Subcutaneous adipose tissue (tissue), 4 donors: ENCODE results near the gene LMOD3. TPM values are rescaled to one million over a fixed set of nuclear protein-coding genes. Genes with fewer than 3 reads are reported as not detected.

Experiments
- total RNA-seq, 4 donors: library from RNA; depleted of rRNA; stranded (reverse); fragments of >200 nt; gene quantifications; one replicate each; pipeline ENCODE4 v1.1.0, GENCODE V29; 2016
- TF ChIP-seq, protein P1 (sequence below): fragments of 450-650 bp; IDR thresholded peaks from one replicate; pipeline ENCODE4 v1.5.1; 2016; ENCODE audit warnings: low read depth, mild to moderate bottlenecking, control low read depth, antibody characterized with exemption, moderate library complexity

The LMOD3 gene
- total RNA-seq: not detected

DNA sequence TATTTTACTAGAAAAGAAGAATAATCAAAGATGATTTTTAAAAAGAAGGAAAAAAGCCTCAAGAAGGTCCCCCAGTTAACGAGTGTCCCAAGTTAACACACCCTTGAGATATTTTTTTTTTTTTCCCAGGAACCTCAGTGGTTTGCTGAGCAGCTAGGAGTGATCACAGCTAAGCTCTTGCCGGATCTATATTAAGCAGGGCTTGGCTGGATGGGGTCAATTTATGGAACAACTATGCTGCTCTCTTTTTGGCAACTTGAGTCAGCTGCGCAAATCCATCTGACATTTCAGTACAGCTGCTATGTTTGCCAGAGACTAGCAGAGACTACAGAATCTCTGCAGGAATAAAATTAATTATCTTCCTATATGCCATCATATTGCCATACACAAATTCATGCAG lies at the start of gene LMOD3:
TSS of gene LMOD3 (minus strand) at position 193 of the 400 bp plus-strand sequence. CDS start 209 bp downstream, outside the sequence.
- TF ChIP-seq, protein P1, sequence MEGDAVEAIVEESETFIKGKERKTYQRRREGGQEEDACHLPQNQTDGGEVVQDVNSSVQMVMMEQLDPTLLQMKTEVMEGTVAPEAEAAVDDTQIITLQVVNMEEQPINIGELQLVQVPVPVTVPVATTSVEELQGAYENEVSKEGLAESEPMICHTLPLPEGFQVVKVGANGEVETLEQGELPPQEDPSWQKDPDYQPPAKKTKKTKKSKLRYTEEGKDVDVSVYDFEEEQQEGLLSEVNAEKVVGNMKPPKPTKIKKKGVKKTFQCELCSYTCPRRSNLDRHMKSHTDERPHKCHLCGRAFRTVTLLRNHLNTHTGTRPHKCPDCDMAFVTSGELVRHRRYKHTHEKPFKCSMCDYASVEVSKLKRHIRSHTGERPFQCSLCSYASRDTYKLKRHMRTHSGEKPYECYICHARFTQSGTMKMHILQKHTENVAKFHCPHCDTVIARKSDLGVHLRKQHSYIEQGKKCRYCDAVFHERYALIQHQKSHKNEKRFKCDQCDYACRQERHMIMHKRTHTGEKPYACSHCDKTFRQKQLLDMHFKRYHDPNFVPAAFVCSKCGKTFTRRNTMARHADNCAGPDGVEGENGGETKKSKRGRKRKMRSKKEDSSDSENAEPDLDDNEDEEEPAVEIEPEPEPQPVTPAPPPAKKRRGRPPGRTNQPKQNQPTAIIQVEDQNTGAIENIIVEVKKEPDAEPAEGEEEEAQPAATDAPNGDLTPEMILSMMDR: no peak

DNA sequence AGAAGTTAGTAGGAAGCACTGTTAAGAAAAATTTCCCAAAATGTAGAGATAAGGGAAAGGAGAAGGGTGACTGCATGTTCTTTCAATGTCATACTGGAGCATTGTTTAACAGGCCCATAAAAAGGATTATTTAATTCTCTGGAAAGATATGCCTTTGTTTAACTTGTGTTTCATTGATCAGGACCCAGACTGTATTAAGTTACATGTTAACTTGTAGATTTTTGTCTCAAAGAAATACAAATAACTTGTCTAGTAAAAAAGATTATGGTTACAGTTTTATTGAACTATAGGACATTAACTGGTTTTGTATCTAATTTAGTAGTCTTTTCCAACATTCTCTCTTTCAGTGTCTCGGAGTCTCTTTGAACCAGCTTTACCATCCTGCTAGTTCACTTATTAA lies 49.7 kb upstream of the LMOD3 start:
- TF ChIP-seq, protein P1: no peak

DNA sequence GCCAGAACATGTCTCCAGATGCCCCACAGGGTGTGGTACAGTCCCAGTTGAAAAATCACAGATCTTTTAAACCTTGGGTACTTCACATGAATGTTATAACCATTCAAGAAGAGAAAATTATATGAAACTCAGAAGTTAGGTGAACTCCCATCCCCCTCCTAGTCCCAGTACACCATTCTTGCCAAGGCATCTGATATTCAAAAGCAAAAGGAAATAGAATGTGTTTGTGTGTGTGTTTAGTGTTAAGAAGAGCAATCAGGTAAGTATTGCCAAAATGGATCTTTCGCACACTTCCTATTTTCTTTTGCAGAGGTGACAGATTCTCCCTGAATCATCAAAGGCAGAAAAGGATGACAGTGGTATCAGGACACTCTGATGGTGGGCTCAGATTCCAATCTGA lies 44.1 kb upstream of the LMOD3 start:
- TF ChIP-seq, protein P1: no peak

DNA sequence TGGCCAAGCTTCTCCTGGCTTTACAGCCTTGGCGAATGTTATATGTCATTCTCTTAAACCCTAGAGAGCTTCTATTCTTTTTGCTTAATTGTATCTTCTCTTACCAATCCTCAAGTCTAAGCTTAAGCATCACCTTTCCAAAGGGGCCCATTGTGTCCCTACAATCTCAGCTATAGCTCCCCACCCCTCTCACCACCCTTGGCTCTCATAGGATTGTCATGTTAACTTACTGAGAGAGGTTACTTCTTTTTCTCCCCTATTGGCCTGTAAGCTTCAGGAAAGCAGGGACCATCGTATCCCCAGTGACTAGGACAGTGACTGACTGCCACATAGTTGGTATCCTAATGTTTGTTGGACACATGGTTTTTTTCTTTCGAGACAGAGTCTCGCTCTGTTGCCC lies 43.3 kb upstream of the LMOD3 start:
- TF ChIP-seq, protein P1: no peak

DNA sequence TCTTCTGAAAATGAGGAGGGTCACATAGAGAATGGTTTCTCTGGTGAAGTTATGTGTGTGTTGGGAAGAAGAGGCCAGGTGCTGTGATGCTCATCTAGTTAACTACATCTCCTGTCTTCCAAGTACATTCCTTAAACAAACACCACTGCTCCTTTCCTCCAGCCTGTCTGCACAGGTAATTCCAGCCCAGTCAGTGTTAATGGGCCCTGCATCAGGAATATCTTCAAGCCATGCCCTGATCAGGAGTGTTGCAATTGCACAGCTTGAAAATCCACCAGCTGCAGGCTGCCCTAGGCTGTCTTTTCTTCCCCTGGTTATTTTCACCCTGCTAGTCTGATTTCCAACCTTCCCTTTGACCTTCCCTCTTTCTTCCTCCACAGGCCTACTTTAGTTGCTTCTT lies 41.9 kb upstream of the LMOD3 start:
- TF ChIP-seq, protein P1: no peak

DNA sequence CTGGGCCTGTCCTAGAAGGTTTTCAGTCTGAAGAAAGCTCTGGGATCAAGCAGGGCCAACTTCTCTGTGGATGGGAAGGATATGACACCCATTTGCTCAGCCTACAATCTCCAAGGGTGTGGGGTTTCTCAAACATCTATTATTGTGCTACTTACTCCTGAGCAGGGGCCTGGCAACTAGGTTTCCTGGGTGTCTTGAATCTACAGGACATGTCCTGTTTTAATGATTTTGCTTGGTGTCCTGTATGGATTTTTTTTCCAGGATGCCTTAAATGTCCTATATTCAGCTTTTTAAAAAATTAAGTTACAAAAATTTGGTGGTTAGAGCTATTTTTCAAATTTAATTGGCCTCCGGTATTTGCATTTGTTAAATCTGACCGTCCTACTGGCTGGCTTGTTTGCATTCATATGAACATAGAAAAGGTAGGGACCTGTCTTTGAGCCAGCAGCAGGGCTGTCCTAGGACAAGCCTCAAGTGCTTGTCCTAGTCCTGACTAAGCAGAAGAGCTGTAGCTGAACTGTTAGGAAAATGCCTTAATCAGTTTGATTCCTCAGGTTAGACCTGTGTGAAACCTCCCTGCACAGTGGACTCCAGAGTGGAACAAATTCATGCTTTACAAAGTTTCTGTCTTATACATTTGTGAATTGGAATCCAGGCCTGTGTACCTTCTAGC lies 40.0 kb upstream of the LMOD3 start:
- TF ChIP-seq, protein P1: no peak

DNA sequence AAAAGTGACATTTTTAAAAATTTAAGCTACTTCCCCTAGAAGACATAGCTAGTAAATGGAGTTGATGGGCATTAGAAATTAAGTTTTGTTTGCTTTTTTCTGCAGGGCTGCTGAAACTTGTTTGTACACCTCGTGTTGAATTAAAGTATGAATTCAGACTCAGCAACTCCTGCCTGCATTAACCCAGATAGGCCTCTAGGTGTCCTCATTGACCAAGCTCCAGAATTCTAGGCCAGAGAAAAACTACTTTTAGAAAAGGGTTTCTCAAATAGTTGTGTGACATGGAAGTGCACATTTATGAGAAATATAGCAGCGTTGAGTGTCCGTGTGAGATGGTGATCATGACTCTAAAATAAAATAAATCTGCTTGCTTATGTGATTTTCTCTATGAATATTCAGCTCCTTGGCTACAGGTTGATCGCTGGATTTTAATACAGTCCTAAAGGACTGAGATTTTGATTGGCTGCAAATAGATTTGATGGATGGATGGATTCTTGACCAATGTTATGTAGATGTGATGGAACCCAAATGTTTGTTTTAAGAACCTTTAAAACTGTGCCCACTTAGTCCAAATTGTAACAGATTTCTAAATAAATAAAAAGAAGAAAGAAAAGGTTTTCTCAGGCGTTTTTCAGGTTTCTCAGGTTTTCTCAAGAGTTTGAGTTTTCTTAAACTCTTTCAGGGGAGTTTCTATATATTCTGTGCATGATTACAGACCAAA lies 39.4 kb upstream of the LMOD3 start:
- TF ChIP-seq, protein P1: no peak
